ENCODE measurements around the gene NAA80.

NAA80 gene

GRCh38 chr3:50267280-50267913 is 31.8 kb downstream of the NAA80 start:
- no peak for FAIRE-seq
- no peak for TF ChIP-seq CTCF (IDR thresholded peaks at IDR 0.05; ENCODE audit: insufficient read depth, missing control alignments)
- no peak for DNase-seq (ENCODE audit: insufficient read length, low spot score)

DNA sequence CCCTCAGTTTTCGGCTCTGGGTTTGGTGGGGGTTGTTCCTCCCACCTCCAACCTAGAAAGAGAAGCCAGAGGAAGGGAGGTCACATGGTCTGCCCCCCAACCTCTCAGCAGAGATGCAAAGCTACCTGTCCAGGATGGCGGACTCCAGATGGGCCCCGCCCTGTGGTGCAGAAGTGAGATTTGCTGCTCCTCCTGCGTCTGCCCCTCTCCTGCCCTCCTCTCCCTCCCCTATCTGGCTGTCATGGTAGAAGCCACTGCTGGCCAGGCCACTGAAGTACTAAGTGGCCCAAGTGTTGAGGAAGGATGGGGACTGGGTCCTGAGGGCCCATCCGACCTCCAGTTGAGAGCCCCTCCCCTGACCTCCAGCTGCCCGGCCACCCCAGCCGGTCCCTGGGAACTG is 32.4 kb downstream of the NAA80 start:
- TF ChIP-seq CTCF (IDR thresholded peaks at IDR 0.05; ENCODE audit: insufficient read depth, missing control alignments), result no peak
- FAIRE-seq (no peak), DNase-seq (ENCODE audit: insufficient read length, low spot score) (no peak)

- DNase-seq (ENCODE audit: insufficient read length, low spot score) (no peak), FAIRE-seq (no peak)
- no peak for TF ChIP-seq CTCF (IDR thresholded peaks at IDR 0.05; ENCODE audit: insufficient read depth, missing control alignments)
Observed at GRCh38 chr3:50266017-50266416, 33.2 kb downstream of the NAA80 start.

DNA sequence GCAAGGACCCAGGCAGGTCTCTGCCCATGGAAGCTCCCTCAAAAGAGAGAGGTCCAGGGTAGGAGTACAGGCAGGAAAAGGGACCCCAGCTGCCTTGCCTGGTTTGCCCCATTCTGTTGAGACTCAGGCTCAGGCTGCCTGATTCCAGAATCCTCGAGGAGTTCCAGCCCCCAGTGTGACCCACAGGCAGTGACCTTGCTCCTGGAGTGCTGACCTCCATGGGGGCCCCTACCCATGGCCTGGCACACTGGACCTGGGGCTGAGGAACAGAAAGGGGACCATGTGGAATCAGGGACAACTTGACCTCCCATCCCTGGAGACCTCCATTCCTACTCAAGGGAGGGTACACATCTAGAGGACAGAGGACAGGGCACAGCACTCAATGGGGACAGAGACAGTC is 33.6 kb downstream of the NAA80 start:
- no peak for TF ChIP-seq CTCF (IDR thresholded peaks at IDR 0.05; ENCODE audit: insufficient read depth, missing control alignments)
- no peak for DNase-seq (ENCODE audit: insufficient read length, low spot score)
- no peak for FAIRE-seq

DNA sequence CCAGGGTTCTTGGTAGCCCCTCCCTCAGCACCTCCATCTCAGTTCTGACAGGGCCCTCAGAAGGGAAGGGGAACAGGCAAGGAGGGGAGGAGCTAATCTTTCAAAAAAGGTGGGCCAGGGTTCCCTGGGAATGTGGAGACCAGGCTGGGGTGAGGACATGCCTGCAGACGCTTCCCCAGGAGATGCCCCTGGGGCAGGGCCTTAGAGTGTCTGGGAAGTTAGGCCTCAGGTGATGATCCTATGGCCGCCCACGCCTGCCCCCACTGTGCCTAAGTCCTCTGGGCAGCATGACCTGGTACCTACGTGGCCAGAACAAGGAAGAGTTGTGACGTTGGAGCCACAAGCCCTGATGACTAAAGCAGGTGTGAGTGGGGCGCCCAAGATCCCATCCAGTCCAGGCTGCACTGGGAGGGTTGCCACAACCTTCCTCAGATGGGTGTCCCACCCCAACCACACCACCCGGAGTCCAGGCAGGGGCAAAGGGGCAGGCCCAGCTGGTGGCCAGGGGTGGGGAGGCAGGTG is 34.2 kb downstream of the NAA80 start:
- DNase-seq (ENCODE audit: insufficient read length, low spot score) (no peak), FAIRE-seq (no peak)
- no peak for TF ChIP-seq CTCF (IDR thresholded peaks at IDR 0.05; ENCODE audit: insufficient read depth, missing control alignments)

- no peak for TF ChIP-seq CTCF (IDR thresholded peaks at IDR 0.05; ENCODE audit: insufficient read depth, missing control alignments)
- no peak for FAIRE-seq
- peak; percentile 51 for DNase-seq (ENCODE audit: insufficient read length, low spot score)
Observed at GRCh38 chr3:50264383-50264963, 34.7 kb downstream of the NAA80 start.

All from D721Med (cell line).